ENCODE measurements around the gene TIGD2. TPM values are rescaled to one million over a fixed set of nuclear protein-coding genes. Genes with fewer than 3 reads are reported as not detected.
"Not testable (repeated sequence)": the region's sequence is repeated elsewhere in the genome, so short reads cannot be mapped to it uniquely, and the experiment has no call there.

Gene TIGD2
- total RNA-seq, 1 donor = 7.0 TPM

DNA sequence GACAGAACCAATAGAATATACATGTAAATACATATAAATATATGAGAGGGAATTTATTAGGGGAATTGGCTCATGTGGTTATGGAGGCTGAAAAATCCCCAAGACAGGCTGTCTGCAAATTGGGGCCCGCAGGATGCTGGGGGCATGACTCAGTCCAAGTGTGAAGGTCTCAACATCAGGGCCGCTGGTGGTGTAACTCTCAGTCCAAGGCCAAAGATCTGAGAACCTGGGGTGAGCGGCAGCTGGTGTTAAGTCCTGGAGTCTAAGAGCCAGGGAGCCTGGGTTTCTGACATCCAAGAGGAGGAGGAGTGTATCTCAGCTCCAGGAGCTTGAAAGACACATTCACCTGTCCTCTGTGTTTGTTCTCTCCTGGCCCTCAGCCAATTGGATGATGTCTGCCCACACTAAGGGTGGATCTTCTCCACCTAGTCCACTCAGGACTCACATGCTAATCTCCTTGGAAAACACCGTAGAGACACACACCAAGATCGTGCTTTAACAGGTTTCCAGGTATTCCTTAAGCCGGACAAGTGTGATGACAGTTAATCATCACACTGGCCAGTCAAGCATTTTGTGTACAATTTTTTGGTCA is 28.9 kb downstream of the TIGD2 start:
- H3K4me3 ChIP-seq (ENCODE audit: low read depth, low read length) = no peak overlapping the region
- DNase-seq (ENCODE audit: low read depth) = no peak
- TF ChIP-seq, protein P1, sequence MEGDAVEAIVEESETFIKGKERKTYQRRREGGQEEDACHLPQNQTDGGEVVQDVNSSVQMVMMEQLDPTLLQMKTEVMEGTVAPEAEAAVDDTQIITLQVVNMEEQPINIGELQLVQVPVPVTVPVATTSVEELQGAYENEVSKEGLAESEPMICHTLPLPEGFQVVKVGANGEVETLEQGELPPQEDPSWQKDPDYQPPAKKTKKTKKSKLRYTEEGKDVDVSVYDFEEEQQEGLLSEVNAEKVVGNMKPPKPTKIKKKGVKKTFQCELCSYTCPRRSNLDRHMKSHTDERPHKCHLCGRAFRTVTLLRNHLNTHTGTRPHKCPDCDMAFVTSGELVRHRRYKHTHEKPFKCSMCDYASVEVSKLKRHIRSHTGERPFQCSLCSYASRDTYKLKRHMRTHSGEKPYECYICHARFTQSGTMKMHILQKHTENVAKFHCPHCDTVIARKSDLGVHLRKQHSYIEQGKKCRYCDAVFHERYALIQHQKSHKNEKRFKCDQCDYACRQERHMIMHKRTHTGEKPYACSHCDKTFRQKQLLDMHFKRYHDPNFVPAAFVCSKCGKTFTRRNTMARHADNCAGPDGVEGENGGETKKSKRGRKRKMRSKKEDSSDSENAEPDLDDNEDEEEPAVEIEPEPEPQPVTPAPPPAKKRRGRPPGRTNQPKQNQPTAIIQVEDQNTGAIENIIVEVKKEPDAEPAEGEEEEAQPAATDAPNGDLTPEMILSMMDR (IDR thresholded peaks at IDR 0.05; ENCODE audit: insufficient read depth, low read length) = no peak

DNA sequence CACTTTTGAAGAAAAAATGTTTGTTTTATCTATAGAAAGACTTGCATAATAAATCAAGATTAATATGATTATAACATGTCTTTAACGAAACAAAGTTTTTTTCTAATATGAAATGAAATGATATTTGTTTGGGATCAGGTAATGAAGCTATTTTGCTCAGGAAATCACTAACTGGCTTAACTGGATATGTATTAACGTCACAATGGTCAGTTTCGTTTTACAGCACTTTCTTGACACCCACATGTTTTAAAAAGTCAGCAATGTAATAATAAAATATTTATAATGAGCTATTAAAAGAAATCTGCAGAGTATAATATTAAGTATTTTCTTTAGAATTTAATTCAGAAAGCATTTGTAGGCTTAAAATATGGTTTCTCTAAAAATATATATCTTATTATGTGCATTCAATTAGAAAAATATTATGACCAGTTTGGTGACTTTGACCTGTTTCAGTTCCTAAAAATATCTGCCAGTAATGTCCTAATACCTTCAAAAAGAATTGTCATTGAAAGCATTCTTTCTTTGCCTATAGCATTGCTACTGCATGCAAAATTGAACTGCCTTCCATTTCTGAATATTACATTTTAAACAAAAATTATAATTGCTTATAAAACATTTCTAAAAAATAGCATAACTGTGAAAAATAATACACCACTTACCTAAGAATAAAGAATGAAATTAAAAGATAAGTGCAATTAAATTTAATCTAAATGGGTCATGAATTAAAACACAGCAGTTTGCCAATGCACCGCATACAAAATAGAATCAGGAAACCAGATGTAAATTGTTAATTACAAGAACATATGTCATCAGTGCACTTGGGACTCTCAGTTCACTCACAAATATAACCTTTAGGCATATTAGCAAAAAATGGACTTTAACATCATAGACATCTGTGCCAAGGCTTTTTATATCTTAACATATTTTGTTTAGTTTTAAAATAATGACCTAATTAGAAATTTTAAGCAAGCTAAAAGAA is 31.6 kb downstream of the TIGD2 start:
- H3K4me3 ChIP-seq (ENCODE audit: low read depth, low read length) = no peak overlapping the region
- no peak for DNase-seq (ENCODE audit: low read depth)
- TF ChIP-seq, protein P1 (IDR thresholded peaks at IDR 0.05; ENCODE audit: insufficient read depth, low read length) = no peak

DNA sequence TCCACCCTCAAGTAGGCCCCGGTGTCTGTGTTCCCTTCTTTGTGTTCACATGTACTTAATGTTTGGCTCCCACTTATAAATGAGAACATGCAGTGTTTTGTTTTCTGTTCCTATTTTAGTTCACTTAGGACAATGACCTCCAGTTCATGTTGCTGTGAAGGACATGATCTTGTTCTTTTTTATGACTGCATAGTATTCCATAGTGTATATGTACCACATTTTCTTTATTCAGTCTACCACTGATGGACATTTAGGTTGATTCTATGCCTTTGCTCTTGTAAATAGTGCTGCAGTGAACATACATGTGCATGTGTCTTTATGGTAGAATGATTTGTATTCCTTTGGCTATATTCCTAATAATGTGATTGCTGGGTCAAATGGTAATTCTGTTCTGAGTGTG is 33.3 kb downstream of the TIGD2 start:
- DNase-seq (ENCODE audit: low read depth); H3K4me3 ChIP-seq (ENCODE audit: low read depth, low read length): not testable (repeated sequence)

DNA sequence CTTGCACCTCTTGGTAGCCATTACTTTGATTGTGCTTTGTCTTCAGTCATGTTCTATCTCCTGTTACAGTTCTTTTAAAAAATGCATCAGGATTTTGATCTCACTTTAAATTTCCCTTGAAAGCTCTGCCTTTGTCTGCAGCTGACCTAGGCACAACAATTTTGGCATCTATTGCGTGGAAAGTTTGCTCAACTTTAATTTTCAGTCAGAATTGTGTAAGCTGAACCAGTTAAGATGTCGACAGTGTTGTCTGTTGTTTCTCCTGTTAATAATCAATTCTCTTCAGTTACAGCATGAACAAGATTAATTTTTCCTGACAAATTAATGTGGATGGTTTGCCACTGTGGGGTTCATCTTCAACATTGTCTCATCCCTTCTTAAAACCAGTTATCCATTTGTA is 34.9 kb downstream of the TIGD2 start:
- no peak overlapping the region for H3K4me3 ChIP-seq (ENCODE audit: low read depth, low read length)
- TF ChIP-seq, protein P1 (IDR thresholded peaks at IDR 0.05; ENCODE audit: insufficient read depth, low read length) = no peak
- no peak for DNase-seq (ENCODE audit: low read depth)

DNA sequence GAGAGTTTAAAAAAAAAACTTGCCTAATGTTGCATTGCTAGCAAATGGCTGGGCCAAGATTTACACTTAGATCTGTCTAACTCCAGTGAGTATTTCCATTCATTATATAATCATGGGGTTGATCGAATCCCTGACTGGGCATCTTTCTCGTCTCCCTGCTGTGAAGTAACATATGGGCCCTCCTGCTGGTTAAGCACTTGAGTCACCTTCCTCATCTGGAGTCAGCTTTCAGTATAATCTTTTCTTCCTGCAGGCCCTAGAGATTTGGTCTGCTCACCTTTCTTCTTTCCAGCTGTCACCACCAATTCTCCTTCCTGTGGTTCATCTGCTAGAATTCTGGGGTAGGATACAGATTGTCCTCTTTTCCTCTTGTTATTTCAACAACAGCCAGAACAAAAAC is 41.6 kb downstream of the TIGD2 start:
- TF ChIP-seq, protein P1 (IDR thresholded peaks at IDR 0.05; ENCODE audit: insufficient read depth, low read length) = no peak
- H3K4me3 ChIP-seq (ENCODE audit: low read depth, low read length) = no peak overlapping the region
- no peak for DNase-seq (ENCODE audit: low read depth)

DNA sequence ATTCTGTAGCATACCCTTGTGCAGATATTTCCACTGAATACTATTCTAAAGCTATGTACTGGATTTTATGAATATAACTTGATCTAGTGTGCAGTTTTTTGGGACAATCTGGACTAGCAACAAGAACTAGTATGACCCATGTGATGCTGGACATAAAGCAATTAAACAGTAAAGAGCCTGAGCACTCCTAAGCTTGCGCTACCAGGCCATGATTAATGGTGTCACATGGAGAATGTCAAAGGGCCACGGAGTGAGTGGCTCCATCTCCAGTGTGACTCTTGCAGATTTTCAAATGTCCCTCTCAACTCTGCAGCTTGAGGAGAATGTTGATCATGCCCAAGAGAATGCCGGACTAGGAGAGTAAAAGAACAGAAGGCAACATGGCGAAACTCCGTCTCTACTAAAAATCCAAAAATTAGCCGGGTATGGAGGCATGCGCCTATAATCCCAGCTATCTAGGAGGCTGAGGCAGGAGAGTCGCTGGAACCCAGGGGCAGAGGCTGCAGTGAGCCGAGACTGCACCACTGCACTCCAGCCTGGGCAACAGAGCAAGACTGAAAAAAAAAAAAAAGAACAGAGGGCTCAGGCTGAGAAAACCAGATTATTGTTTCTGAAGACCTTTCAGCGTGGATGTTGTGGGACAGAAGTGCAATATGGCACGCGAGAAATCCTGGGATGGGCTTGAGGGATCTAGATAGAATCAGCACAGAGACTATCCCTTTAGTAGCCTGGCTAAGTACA is 45.0 kb downstream of the TIGD2 start:
- TF ChIP-seq, protein P1 (IDR thresholded peaks at IDR 0.05; ENCODE audit: insufficient read depth, low read length) = no peak
- no peak for DNase-seq (ENCODE audit: low read depth)
- H3K4me3 ChIP-seq (ENCODE audit: low read depth, low read length) = no peak overlapping the region

Data from fibroblast of the aortic adventitia (primary cell).